ENCODE results near the gene SNX12.

The SNX12 gene

DNA sequence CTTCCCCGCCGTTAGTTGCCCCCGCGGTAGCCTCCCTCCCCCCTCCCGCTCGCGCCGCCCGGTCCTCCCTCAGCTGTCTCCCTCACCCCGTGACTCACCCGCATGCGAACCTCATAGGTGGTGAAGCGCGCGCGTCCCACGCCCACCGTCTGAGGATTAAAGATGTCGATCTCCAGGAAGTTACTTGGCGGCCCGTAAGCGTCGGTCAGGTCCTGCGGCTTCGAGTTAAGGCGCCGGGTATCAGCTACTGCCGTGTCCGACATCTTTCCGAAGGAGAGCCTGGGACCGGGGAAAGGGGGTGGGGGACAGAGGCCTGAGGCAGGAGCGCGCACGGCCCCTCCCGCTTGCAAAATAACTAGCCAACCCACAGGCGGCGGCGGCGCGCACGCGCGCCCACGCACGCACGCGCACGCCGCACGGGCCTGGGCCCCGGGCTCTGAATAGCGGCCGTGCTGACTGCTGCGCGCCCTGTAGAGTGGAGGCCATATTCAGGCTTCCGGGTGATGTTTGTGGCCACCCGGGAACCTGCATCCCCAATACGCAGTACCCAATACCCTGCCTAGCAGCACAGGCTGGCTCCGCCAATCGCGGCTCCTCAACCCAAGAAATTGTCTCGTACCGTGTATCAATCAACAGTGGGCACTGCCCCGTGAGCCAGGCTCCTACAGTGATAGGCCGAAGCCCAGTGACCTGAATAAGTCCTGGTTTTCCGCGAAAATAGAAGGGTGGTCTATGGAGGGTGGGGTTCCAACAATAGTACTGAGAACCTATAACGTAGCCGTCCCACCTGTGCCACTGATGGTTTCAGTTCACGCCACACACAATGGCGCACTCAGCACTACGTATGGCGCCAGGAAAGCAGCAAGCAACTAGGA, at the start of gene SNX12:
Gene SNX12, minus strand, starts transcription at position 291 of the 875 bp plus-strand sequence. Its CDS starts 28 bp downstream, at position 263.
- DNase-seq, result peak; percentile 89

DNA sequence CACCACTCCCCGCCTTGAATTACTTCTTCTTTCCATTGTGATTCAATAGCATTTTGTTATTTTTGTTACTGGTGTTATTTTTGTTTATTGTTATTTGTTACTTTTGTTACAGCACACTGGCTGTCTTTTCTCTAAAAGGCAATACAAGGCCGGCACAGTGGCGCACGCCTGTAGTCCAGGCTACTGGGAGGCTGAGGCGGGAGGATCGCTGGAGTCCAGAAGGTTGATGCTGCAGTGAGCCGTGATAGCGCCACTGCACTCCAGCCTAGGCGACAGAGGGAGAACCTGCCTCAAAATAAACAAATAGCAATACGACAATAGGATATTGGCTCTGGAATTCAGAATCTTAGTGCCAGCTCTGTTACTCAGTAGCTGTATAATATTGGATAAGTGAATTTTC, 49.2 kb upstream of the SNX12 start:
- no peak for DNase-seq

DNA sequence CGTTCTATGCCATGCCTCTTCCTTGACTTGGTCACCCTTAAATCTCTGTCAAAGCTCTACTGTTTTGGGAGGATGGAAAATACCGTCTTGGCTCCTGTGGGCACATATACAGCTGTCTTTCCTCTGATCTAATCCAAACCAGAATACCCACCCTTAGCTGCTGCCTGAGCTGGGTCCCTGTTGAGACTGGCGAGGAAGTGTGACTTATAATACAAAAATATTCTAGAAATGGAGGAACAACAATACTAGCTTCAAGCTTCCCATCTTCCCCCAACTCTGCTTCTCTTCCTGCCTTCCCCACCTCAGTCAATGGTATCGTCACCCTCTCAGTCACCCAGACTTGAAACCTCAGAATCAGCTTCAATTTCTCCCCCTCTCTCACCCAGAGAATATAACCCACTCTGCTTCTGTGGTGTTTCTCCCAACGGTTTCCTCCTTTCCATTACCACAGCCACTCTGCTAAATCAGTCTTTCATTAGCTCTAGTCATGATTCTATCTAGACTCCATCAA, 43.8 kb upstream of the SNX12 start:
- peak; percentile 51 for DNase-seq

- DNase-seq, result peak; percentile 52
Observed at GRCh38 chrX:71111141-71111843, 43.2 kb upstream of the SNX12 start, which contains the start of gene IL2RG. TSS of gene IL2RG (minus strand) at chrX:71111577. CDS start at chrX:71111539, 38 bp downstream.

DNA sequence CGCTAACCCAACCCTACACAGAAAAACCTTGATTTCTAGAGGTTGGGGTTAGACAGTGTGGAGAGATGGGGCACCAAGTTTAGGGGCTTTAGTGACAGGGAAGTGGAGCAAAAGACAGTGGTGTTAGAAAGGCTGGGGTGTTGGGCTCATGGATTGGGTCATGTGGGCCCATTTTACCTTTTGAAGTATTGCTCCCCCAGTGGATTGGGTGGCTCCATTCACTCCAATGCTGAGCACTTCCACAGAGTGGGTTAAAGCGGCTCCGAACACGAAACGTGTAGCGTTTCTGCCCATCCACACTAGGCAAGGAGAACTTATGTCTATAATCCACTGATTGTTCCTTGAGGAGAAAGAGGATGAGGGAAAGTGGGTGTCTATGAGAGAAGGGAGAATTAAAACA, 40.9 kb upstream of the SNX12 start:
- DNase-seq, result no peak

DNA sequence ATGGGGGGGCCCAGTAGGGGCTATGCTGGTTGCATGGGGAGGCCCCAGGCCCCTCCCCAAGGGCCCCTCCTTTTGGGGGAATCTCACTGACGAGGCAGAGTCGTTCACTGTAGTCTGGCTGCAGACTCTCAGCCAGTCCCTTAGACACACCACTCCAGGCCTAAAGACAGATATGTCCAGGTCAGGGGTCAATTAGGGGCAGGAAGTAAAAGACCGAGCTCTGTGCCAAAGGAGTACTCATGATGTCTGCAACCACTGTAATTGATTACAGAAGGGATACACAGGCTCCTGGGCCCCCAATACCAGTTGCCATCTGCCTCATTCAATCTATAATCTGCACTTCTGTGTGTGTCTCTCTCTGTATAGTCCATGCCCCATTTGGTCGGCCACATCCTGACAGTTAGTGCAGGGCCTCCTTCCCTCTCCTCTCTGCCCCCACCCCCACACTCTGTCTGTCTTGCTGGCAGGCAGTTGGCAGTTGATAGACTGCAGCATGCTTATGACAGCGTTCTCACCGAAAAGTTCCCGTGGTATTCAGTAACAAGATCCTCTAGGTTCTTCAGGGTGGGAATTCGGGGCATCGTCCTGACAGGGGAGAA, 39.7 kb upstream of the SNX12 start:
- peak; percentile 82 for DNase-seq

GRCh38 chrX:71107245-71107644, 39.1 kb upstream of the SNX12 start:
- no peak for DNase-seq

GRCh38 chrX:71106427-71106826, 38.3 kb upstream of the SNX12 start, which contains the start of gene CXorf65:
TSS of gene CXorf65 (minus strand) at chrX:71106740. CDS start at chrX:71106556, 184 bp downstream.
- DNase-seq, result no peak

DNA sequence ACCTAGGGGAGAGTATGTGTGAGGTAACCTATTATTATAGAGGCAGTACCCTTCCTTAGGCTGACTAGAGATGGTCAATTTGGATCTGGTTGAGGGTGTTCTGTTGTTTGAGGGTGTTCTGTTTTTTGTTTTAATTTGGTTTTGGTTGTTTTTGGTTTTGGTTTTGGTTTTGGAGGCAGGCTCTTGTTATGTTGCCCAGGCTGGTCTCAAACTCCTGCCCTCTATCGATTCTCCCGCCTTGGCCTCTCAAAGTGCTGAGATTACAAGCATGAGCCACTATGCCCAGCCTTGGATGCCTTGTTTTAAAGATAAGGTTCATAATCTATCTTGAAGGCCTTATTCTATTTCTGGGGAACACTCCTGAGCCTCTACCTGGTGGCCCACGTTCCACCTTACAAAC, 37.5 kb upstream of the SNX12 start:
- no peak for DNase-seq

- DNase-seq, result peak; percentile 85
Observed at GRCh38 chrX:71103110-71103983, 35.2 kb upstream of the SNX12 start.

GRCh38 chrX:71102292-71102691, 34.2 kb upstream of the SNX12 start:
- DNase-seq, result no peak

DNA sequence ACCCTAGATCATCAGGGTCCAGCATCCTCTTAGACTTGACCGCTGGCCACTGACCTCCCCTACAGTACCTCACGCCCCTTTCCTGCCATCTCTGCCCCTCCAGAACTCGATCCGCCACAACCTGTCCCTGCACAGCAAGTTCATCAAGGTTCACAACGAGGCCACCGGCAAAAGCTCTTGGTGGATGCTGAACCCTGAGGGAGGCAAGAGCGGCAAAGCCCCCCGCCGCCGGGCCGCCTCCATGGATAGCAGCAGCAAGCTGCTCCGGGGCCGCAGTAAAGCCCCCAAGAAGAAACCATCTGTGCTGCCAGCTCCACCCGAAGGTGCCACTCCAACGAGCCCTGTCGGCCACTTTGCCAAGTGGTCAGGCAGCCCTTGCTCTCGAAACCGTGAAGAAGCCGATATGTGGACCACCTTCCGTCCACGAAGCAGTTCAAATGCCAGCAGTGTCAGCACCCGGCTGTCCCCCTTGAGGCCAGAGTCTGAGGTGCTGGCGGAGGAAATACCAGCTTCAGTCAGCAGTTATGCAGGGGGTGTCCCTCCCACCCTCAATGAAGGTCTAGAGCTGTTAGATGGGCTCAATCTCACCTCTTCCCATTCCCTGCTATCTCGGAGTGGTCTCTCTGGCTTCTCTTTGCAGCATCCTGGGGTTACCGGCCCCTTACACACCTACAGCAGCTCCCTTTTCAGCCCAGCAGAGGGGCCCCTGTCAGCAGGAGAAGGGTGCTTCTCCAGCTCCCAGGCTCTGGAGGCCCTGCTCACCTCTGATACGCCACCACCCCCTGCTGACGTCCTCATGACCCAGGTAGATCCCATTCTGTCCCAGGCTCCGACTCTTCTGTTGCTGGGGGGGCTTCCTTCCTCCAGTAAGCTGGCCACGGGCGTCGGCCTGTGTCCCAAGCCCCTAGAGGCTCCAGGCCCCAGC, 32.7 kb upstream of the SNX12 start:
- no peak for DNase-seq

DNA sequence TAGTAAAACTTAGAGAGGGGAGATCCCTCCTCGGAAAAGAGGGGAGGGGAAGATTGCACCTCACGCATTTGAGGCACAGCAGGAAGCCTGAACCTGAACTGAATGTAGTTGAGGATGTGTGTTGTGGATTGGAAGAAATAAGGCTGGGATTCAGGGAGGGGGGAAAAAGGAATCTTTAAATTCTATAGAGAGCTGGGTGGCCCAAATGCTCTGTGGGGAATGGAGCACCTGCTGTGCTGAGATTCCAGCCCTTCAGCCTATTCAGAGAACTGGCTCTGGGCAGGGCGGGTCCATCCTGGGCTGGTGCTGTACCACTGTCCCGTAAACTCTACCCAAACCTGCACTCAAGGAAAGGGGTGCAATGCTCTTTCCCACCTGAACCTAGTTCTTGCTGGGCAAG, 31.6 kb upstream of the SNX12 start:
- no peak for DNase-seq

GRCh38 chrX:71098951-71099506, 30.9 kb upstream of the SNX12 start:
- DNase-seq, result no peak

DNA sequence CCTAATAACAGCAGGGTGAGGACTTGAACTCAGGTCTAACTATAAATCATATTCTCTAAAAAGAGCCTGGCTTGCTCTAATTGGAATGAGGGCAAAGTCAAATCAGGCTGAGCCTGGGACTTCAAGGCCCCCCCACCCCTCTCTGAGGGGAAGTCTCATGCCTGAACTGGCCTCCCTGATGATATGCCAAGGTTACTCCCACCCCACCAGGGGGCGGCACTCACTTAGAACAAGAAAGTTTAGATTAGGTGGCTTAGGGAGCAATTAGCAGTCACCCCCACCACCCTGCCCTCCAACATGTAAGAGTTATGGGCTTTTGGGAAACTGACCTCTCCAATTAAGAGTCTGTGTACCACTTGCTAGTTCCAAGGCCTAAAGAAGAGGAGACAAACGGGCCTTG, 30.2 kb upstream of the SNX12 start:
- DNase-seq, result peak; percentile 73

DNA sequence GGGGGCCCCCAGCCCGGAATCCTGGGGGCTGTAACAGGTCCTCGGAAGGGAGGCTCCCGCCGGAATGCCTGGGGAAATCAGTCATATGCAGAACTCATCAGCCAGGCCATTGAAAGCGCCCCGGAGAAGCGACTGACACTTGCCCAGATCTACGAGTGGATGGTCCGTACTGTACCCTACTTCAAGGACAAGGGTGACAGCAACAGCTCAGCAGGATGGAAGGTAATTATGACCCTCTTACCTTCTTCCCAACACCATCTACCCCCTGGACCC, 28.6 kb upstream of the SNX12 start:
- no peak for DNase-seq

- DNase-seq, result peak; percentile 58
Observed at GRCh38 chrX:71095981-71096759, 28.0 kb upstream of the SNX12 start.

DNA sequence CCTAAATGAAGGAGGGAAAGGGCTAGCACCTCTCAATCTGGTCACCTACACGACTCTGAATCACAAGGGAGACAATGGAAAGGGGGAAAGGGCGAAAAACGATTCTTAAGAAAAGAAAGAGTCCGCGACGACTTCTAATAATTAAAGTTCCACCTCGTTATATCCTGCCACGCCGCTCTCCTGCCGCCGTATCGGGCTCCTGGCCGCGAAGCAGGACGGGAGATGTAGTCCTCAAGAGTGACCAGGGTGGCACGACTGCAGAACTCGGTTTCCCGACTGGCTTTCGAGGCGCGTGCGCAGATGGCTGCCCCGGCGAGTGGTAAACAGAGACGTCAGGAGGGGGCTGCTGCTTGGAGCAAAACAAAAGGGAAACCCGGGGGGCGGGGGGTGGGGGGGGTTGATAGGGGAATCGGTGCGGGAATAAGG, 27.4 kb upstream of the SNX12 start, which contains the start of gene FOXO4:
Gene FOXO4, plus strand, starts transcription at position 297 of the 426 bp plus-strand sequence. CDS start 678 bp downstream, outside the sequence.
- peak; percentile 79 for DNase-seq

- DNase-seq, result no peak
Observed at GRCh38 chrX:71095033-71095432, 26.9 kb upstream of the SNX12 start.

DNA sequence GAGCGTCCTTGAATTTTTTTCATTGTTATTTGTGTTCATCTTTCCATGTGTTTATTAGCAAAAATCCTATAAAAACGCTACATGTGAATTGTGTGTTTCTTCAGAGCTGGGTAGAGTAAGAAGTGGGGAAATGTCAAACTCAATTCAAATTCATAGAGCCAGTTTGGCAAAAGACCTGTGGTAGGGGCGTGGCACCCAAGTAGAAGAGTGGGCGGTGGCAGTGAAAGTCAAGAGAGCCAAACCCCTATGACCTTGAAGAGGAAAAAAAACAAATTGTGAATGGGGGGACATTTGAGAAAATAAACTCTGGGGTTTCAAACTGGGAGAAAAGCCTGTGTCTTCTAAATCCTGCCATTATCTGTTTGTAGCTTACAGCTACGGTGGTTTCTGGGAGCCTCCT, 23.1 kb upstream of the SNX12 start:
- DNase-seq, result no peak
